NK-92 treated with Interleukin-12 subunit alpha and Interleukin-12 subunit beta, amount 100 ng/mL, for 24 hours (cell line): ENCODE data around the gene RPLP2.

Experiments
- DNase-seq: peaks from one replicate; lab custom pipeline; 2025; lab: John Stamatoyannopoulos, UW

Gene RPLP2

GRCh38 chr11:809287-810039 is at the start of gene RPLP2:
Gene RPLP2, plus strand, starts transcription at chr11:809967. Its CDS starts 268 bp downstream, at chr11:810235.
- peak; percentile 97 for DNase-seq

- no peak for DNase-seq
Measured at GRCh38 chr11:760236-760635, 49.5 kb upstream of the RPLP2 start.

- DNase-seq = no peak
Measured at GRCh38 chr11:761526-762108, 48.1 kb upstream of the RPLP2 start.

- no peak for DNase-seq
Measured at GRCh38 chr11:762421-763072, 47.2 kb upstream of the RPLP2 start.

- DNase-seq = no peak
Measured at GRCh38 chr11:763073-763463, 46.7 kb upstream of the RPLP2 start.

GRCh38 chr11:763549-764321 is 46.0 kb upstream of the RPLP2 start:
- no peak for DNase-seq

- no peak for DNase-seq
Measured at GRCh38 chr11:764322-765024, 45.3 kb upstream of the RPLP2 start.

- DNase-seq = no peak
Measured at GRCh38 chr11:765025-765801, 44.6 kb upstream of the RPLP2 start.

- no peak for DNase-seq
Measured at GRCh38 chr11:765802-766091, 44.0 kb upstream of the RPLP2 start.

- DNase-seq = no peak
Measured at GRCh38 chr11:766106-766935, 43.4 kb upstream of the RPLP2 start.

GRCh38 chr11:766936-767210 is 42.9 kb upstream of the RPLP2 start:
- DNase-seq = no peak

- DNase-seq = no peak
Measured at GRCh38 chr11:767238-767637, 42.5 kb upstream of the RPLP2 start.

GRCh38 chr11:769887-770641 is 39.7 kb upstream of the RPLP2 start:
- no peak for DNase-seq

- no peak for DNase-seq
Measured at GRCh38 chr11:770642-771616, 38.8 kb upstream of the RPLP2 start.

- no peak for DNase-seq
Measured at GRCh38 chr11:771617-772204, 38.1 kb upstream of the RPLP2 start.

GRCh38 chr11:772429-773390 is 37.1 kb upstream of the RPLP2 start:
- no peak for DNase-seq

- DNase-seq = no peak
Measured at GRCh38 chr11:773425-773824, 36.3 kb upstream of the RPLP2 start.
